GM12878 (cell line): ENCODE measurements around the gene TRIM8. TPM values are rescaled to one million over a fixed set of nuclear protein-coding genes. Genes with fewer than 3 reads are reported as not detected.

Experiments used
- ATAC-seq: fragments of 200-7000 bp; cut with Tn5 transposase; 3 replicates; pipeline ENCODE4 v1.9.1; 2020; ENCODE audit warnings: mild to moderate bottlenecking, moderate library complexity
- BruUV-seq: library from RNA; stranded (reverse); fragments of 400-500 nt; replicated peaks from 2 replicates; lab custom pipeline; 2021; lab: Mats Ljungman, UMichigan
- CTCF ChIA-PET: fragments of 300-600 bp; sonication (Branson Sonifier 250); formaldehyde crosslinking; extraction: SDS; loops from one replicate; lab custom pipeline; 2021; ENCODE audit warnings: inconsistent platforms; lab: Yijun Ruan, JAX
- POLR2A ChIA-PET: fragments of 350-600 bp; formaldehyde crosslinking; extraction: SDS; loops from one replicate; lab custom pipeline; 2021; ENCODE audit warnings: inconsistent platforms; lab: Charles Lee
- RAD21 ChIA-PET: fragments of 300-600 bp; sonication (Branson Sonifier 250); formaldehyde crosslinking; loops from one replicate; lab custom pipeline; 2023; ENCODE audit warnings: antibody characterized with exemption; ENCODE audit not compliant: unreplicated experiment; lab: Charles Lee
- SMC1A ChIA-PET: fragments of 300-600 bp; sonication (Branson Sonifier 250); formaldehyde crosslinking; loops from one replicate; lab custom pipeline; 2023; ENCODE audit not compliant: unreplicated experiment, uncharacterized antibody; lab: Charles Lee
- DNase-seq: peaks from one replicate; pipeline ENCODE4 v3.0.0-alpha.2; 2011; ENCODE audit warnings: low read depth, low spot score
- FAIRE-seq: peaks from 3 replicates; lab custom pipeline; 2011; peaks lifted over from hg19 to GRCh38; lab: Jason Lieb, UNC
- H2AFZ ChIP-seq: 2 replicates; pipeline ENCODE4 v1.6.0; 2011; ENCODE audit warnings: low read depth, low read length, control low read depth; ENCODE audit not compliant: control insufficient read depth
- H3K27ac ChIP-seq: 2 replicates; pipeline ENCODE4 v1.5.1; 2011; ENCODE audit warnings: control low read depth; ENCODE audit not compliant: control insufficient read depth, insufficient read depth
- H3K27me3 ChIP-seq, 2 experiments: replicated peaks in 1 of 2; 2 replicates each; pipeline versions ENCODE4 v1.6.0 to v1.6.1; 2011; ENCODE audit warnings: low read length in 1 of 2; ENCODE audit not compliant: control insufficient read depth in 2 of 2, insufficient read depth in 2 of 2
- H3K36me3 ChIP-seq, 2 experiments: 2 replicates each; pipeline ENCODE4 v1.5.1; 2011; ENCODE audit warnings: low read length in 1 of 2; ENCODE audit not compliant: control insufficient read depth in 2 of 2, insufficient read depth in 2 of 2
- H3K4me1 ChIP-seq: 2 replicates; pipeline ENCODE4 v1.6.1; 2011; ENCODE audit warnings: mild to moderate bottlenecking, low read length, moderate library complexity, mixed read lengths; ENCODE audit not compliant: control insufficient read depth, insufficient read depth
- H3K4me2 ChIP-seq: 2 replicates; pipeline ENCODE4 v1.6.0; 2011; ENCODE audit warnings: control low read depth; ENCODE audit not compliant: control insufficient read depth, insufficient read depth
- H3K4me3 ChIP-seq: fragments of 200-600 bp; sonication (generic); 2 replicates; pipeline ENCODE4 v1.5.1; 2016
- H3K79me2 ChIP-seq: 2 replicates; pipeline ENCODE4 v1.6.0; 2011; ENCODE audit warnings: low read length; ENCODE audit not compliant: control insufficient read depth, insufficient read depth
- H3K9ac ChIP-seq: 2 replicates; pipeline ENCODE4 v1.8.0; 2011; ENCODE audit warnings: low read length, control low read depth, mixed read lengths; ENCODE audit not compliant: control insufficient read depth, insufficient read depth
- H3K9me3 ChIP-seq: replicated peaks from 3 replicates; pipeline ENCODE4 v1.5.1; 2011; ENCODE audit warnings: mild to moderate bottlenecking, low read length; ENCODE audit not compliant: control insufficient read depth, insufficient read depth
- H4K20me1 ChIP-seq: 2 replicates; pipeline ENCODE4 v1.6.0; 2011; ENCODE audit not compliant: control insufficient read depth, insufficient read depth
- ETV6 ChIP-seq, 2 experiments: fragments of 450-650 bp in 1 of 2; IDR thresholded peaks in 1 of 2; conservative IDR thresholded peaks in 1 of 2; 2 replicates each; pipeline ENCODE4 v1.6.1; 2014; ENCODE audit warnings: antibody characterized with exemption in 1 of 2, borderline replicate concordance in 1 of 2, low read depth in 1 of 2, mild to moderate bottlenecking in 1 of 2, moderate library complexity in 1 of 2
- IKZF1 ChIP-seq: fragments of 450-650 bp; conservative IDR thresholded peaks from 2 replicates; pipeline ENCODE4 v1.6.1; 2017; ENCODE audit warnings: antibody characterized with exemption, mild to moderate bottlenecking
- SMARCA5 ChIP-seq: fragments of 450-650 bp; IDR thresholded peaks from 2 replicates; pipeline ENCODE4 v1.6.1; 2017; ENCODE audit warnings: mild to moderate bottlenecking
- WGBS: methylation state at CpG from one replicate; pipeline ENCODE4 v1.1.6; 2016; ENCODE audit warnings: low lambda C conversion rate; ENCODE audit not compliant: insufficient replicate concordance, insufficient coverage; ENCODE audit errors: missing lambda C conversion rate; 5-methylcytosine and 5-hydroxymethylcytosine counted together
- in situ Hi-C: fragments of 300-500 bp; cut with MboI; formaldehyde crosslinking; loops from 9 replicates; pipeline ENCODE4 v1.14.3; 2018; ENCODE audit warnings: mixed read lengths
- intact Hi-C: fragments of 100-400 bp; cut with micrococcal nuclease; formaldehyde crosslinking; loops from one replicate; pipeline ENCODE4 v1.14.2; 2022; ENCODE audit not compliant: unreplicated experiment
- polyA plus RNA-seq, 11 experiments: library from polyadenylated mRNA; depleted of rRNA in 4 of 11; unstranded in 6 of 11; stranded (reverse) in 5 of 11; fragments of >200 nt; fragmentation: Nextera tagmentation in 4 of 11; fragmentation: Illumina TruSeq in 1 of 11; extraction: Ambion mirVana in 4 of 11; extraction: Trizol in 1 of 11; gene quantifications; 1 replicate in 1 of 11; 2 replicates in 10 of 11; pipeline versions ENCODE4 v1.2.1 to v1.2.3, GENCODE V29; 2011 to 2016; ENCODE audit warnings: inconsistent platforms in 2 of 11, missing spikeins in 2 of 11, low read depth in 1 of 11
- total RNA-seq, 4 experiments: library from RNA; depleted of rRNA in 3 of 4; stranded (reverse); fragments of >200 nt in 3 of 4; fragmentation: Illumina TruSeq in 1 of 4; extraction: Trizol in 1 of 4; gene quantifications; 2 replicates each; pipeline versions ENCODE4 v1.2.1 to v1.2.3, GENCODE V29; 2013 to 2021

The TRIM8 gene
- total and polyA plus RNA-seq, 10 of the 15 experiments (the other 5 are each of a cell fraction or from before 2014, with no cell fraction given) = 7.9 to 53.2 (median 24.6) TPM

- TF ChIP-seq ETV6 (conservative IDR thresholded peaks at IDR 0.05 in 1 of 2, IDR thresholded peaks at IDR 0.05 in 1 of 2; ENCODE audit: borderline replicate concordance in 1 of 2, low read depth in 1 of 2) = no peak
These were observed 8.1 kb downstream of the TRIM8 start (continued) for GRCh38 chr10:102652170-102652916.

GRCh38 chr10:102653060-102653459 is 8.8 kb downstream of the TRIM8 start:
- peak overlapping the region; percentile 59; the same call in 1 of the 2 replicates for H3K9ac ChIP-seq
- peak overlapping the region; percentile 46 for H3K4me3 ChIP-seq
- no peak for DNase-seq
- ChIA-PET SMC1A (interaction anchor here (0.8 to 6.2 kb wide), 5 partner anchors 9 to 69 kb away, joined by 3 to 55 read pairs (median 6); partner anchors contain the start of genes ARL3, SFXN2 and TRIM8), CTCF (interaction anchor here (0.9 to 13.5 kb wide), 3 partner anchors 9 to 24 kb away, joined by 3 to 128 read pairs (median 27); partner anchors contain the start of gene TRIM8), RAD21 (interaction anchor here (0.6 to 7.1 kb wide), 7 partner anchors 8 to 60 kb away, joined by 3 to 81 read pairs (median 5); partner anchors contain the start of genes ARL3, SFXN2 and TRIM8), POLR2A (interaction anchor here (1.1 to 14.1 kb wide), 5 partner anchors 9 to 59 kb away, joined by 3 to 151 read pairs (median 73); partner anchors contain the start of genes ARL3 and SFXN2)
- peak overlapping the region; percentile 98 for H3K4me2 ChIP-seq
- no peaks in the 10 kb centered on the region for H3K9me3 ChIP-seq
- H3K27me3 ChIP-seq = no peaks in the 10 kb centered on the region
- H3K79me2 ChIP-seq = peaks cover 57% of the 10 kb centered on the region
- 55% methylated on average over 1 of the region's 1 CpG for WGBS
- TF ChIP-seq SMARCA5 (no peak), IKZF1 (0 out of 2 replicates have a peak, but pooled peaks have one; percentile 28)
- H3K4me1 ChIP-seq = peaks cover 49% of the 10 kb centered on the region
- no TSS peak for BruUV-seq
- no peaks in the 10 kb centered on the region for H4K20me1 ChIP-seq
- peaks cover 27 to 33% of the 10 kb centered on the region in 2 experiments for H3K36me3 ChIP-seq
- H2AFZ ChIP-seq = no peak overlapping the region
- peak; percentile 6 for ATAC-seq
- FAIRE-seq = no peak
- intact Hi-C loops (no loop called here), in situ Hi-C loops (no loop called here)
- H3K27ac ChIP-seq = peak overlapping the region; percentile 96
